ENCODE data around the gene TMEM120A.

DNA sequence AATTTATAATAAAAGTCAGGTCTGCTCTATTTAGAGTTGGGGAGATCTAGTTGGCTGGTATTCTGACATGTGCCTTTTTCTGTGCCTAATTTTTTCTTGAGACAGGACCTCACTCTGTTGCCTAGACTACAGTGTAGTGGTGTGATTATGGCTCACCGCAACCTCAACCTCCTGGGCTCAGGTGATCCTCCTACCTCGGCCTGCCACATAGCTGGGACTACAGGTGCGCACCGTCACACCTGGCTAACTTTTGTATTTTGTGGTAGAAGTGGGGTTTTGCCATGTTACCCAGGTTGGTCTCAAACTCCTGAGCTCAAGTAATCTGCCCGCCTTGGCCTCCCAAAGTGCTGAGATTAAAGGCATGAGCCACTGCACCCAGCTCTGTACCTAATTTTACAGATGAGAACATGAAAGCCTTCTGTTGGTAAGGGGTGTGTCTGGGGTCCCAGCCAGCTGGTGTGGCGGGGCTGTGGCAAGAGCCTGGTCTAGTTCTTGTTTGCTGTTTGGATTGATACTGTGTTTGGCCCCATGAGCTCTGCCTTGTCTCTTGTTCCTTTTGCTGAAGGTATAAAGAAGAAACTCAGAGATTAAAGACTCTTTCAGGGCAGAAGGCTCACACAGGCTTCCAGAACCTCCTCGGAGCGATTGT is 48.1 kb downstream of the TMEM120A start:
- TF ChIP-seq, protein P1, sequence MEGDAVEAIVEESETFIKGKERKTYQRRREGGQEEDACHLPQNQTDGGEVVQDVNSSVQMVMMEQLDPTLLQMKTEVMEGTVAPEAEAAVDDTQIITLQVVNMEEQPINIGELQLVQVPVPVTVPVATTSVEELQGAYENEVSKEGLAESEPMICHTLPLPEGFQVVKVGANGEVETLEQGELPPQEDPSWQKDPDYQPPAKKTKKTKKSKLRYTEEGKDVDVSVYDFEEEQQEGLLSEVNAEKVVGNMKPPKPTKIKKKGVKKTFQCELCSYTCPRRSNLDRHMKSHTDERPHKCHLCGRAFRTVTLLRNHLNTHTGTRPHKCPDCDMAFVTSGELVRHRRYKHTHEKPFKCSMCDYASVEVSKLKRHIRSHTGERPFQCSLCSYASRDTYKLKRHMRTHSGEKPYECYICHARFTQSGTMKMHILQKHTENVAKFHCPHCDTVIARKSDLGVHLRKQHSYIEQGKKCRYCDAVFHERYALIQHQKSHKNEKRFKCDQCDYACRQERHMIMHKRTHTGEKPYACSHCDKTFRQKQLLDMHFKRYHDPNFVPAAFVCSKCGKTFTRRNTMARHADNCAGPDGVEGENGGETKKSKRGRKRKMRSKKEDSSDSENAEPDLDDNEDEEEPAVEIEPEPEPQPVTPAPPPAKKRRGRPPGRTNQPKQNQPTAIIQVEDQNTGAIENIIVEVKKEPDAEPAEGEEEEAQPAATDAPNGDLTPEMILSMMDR (IDR thresholded peaks at IDR 0.05) = no peak
- TF ChIP-seq EP300 (IDR thresholded peaks at IDR 0.05) (no peak), POLR2A (IDR thresholded peaks at IDR 0.05) (no peak), POLR2AphosphoS5 (IDR thresholded peaks at IDR 0.05) (no peak)

Measured in gastroesophageal sphincter (tissue), 3 donors.